Activated CD4-positive, alpha-beta T cell treated with anti-CD3 and anti-CD28 coated beads, Interleukin-2, amount 50 U/mL, for 1 hour (primary cell): ENCODE data around the gene HYAL2.

Experiments used
- DNase-seq: peaks from one replicate; pipeline ENCODE4 v3.0.0-alpha.2; 2020

The HYAL2 gene

DNA sequence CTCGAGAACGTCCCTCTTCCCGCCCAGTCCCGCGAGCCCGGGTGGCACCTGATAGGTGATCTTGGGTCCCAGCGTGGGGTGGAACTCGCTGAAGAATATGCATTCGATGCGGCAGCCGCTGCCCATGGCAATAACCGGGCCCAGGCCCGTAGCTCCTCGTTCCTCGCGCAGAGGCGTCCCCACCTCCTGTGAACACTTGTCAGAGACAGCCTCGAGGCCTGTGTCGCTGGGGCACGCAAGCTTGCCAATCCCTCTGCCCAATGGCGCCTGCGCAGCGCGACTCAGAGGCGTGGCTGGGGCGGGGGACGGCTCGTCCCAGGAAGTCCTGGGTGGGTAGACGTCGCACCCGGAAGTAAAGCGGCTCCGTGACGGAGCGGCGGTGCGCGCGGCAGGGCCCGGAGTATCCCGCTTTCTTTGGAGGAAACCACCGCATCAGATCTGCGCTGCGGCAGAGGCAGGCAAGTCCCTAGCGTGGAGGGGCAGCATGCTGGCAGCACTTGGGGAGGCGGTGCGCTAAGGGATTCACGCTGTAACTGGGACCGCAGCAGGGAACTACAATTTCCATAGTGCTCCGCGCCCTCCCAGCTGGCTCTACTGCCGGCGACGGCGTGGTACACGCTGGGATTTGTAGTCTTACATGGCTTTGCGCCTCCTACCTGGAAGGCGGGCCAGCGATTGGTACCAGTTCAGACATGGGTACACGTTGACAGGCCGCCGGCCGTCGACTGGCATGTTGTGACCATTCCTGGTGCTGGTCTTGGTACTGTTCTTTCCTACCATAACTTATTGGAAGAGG lies 28.2 kb upstream of the HYAL2 start, which contains the start of the genes CYB561D2 and NPRL2:
Gene CYB561D2, plus strand, starts transcription at position 336 of the 796 bp plus-strand sequence. CDS start 572 bp downstream, outside the sequence.
Gene NPRL2, minus strand, starts transcription at position 249 of the 796 bp plus-strand sequence. Its CDS starts 123 bp downstream, at position 126.
- peak; percentile 99 for DNase-seq

DNA sequence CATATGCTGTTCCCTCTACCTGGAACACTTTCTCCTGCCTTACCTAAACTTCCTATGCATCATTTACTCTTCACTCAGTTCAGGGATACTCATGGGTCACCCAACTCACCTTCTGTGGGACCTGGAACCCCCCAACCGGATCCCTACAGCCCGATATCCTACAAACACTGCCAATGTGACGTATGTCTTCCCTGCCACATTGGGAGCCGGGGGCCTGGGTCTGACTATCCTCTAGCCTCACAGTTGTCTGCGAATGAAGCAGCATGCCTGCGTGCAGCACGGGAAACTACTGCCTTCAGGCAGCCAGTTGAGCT lies 27.6 kb upstream of the HYAL2 start:
- no peak for DNase-seq

- DNase-seq: peak; percentile 73
Observed at GRCh38 chr3:50347187-50347813, 24.8 kb upstream of the HYAL2 start.

DNA sequence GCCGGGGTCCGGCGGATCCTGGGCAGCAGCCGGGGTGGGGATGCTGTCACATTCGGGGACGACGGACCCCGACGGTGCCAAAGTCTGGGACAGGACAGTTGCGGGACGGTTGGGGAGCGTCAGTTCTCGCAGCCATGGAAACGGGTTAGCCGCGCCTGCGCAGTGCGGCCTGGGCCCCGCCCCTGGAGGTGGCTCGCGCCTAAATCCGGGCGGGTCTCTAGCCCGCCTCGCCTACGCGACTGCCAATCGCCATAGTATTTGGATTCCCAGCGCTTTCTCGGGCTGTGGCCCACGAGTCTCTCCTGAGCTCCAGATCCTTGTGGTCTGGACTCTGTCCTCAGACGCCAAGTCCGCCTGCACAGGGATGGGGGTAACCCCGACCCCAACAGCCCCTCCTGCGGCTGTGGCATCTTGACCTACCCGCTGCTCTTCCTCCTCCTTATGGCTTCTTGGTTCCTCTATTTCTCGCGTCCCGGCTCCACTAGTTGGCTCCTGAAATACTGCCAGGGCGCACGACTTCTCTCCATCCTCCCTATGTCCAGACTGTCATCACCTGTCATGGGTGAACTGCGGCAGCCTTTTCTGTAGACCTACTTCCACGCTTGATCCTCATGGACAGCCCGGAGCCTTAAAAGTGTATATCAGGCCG lies 23.2 kb upstream of the HYAL2 start, which contains the start of gene ZMYND10:
Gene ZMYND10, minus strand, starts transcription at position 147 of the 649 bp plus-strand sequence. CDS start 153 bp downstream, outside the sequence.
- peak; percentile 74 for DNase-seq

- DNase-seq: no peak
Observed at GRCh38 chr3:50345008-50345407, 22.5 kb upstream of the HYAL2 start.

DNA sequence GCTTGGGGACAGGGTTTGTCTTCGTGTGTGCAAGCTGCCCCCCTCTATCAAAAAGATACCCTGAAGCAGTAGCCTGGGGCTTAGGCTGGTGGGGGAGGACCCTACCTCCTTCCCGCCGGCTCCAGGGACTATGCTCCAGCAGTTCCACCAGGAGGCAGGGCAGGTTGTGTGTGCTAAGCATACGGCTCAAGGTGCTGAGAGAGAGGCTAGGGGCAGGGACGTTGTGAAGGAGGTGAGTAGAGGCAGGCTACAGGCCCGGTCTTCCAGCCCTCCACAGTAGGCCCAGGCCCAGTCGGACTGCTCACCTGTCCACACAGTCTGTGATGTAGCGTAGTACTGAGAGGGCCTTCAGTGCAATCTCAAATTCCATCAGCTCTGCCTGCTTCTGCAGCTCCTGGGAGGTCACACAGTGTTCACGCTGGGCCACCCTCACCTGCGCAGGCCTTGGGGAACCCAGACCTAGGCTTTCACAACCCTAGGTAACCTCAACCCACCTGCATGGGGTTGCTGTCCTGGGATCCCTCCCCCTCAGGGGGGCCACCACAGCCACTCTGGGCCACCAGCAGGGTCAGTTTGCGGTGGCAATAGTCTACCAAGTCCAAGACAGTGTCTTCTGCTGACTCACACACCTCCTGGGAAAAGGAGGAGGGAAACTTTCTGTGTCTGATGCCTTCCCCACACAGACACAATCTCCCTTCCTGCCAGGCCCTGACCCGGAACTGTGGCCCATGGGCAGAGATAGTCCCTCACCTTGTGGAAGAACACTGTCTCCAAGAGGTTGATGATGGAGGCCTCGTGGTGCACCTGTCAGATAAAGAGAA lies 20.5 kb upstream of the HYAL2 start:
- DNase-seq: no peak

DNA sequence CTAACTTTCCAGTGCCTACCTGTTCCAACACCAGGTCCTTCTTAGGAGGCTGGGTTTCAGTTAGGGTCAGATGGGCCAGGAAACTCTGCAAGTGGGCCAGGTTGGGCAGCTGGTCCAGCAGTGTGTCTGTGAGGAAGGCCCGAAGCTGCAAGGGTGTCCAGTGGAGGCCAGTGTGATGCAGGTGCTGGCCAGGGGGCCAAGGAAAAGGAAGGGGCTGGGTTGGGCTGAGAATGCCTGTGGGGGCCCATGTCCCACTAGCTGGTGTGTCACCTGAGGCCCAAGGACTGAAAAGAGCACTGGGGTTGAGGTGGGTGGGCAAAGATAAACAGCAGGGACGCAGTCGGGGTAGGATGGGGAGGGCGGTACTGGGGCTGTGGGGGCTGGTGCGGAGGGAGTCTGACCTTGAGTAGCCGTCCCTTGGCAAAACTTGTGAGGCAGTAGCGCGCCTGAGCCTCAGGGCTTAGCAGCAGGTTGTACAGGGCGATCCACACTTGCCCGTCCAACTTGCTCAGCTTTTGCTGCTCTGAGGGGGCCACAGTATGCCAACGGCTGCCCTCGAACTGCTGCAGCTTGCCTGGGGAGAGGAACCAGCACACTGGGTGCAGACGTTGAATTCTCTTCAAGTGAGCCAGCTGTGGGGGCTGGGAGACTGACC lies 19.6 kb upstream of the HYAL2 start:
- DNase-seq: no peak

GRCh38 chr3:50341537-50341936 lies 19.0 kb upstream of the HYAL2 start:
- DNase-seq: no peak

DNA sequence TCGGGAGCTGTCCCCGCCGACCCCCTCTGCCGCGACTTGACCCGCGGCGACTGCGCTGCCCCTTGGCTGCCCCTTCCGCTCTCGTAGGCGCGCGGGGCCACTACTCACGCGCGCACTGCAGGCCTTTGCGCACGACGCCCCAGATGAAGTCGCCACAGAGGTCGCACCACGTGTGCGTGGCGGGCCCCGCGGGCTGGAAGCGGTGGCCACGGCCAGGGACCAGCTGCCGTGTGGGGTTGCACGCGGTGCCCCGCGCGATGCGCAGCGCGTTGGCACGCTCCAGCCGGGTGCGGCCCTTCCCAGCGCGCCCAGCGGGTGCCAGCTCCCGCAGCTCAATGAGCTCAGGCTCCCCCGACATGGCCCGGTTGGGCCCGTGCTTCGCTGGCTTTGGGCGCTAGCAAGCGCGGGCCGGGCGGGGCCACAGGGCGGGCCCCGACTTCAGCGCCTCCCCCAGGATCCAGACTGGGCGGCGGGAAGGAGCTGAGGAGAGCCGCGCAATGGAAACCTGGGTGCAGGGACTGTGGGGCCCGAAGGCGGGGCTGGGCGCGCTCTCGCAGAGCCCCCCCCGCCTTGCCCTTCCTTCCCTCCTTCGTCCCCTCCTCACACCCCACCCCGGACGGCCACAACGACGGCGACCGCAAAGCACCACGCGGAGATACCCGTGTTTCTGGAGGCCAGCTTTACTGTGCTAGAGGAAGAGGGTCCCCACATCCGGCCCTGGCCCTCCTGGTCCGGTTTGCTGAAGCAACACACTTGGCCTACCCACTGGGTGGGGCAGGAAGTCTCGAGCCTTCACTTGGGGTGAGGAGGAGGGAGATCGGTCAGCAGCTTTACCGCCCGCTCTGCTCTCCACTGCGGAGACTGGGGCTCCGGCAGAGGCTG lies 18.1 kb upstream of the HYAL2 start, which contains the start of gene RASSF1:
Gene RASSF1, minus strand, starts transcription at position 389 of the 882 bp plus-strand sequence. Its CDS starts 31 bp downstream, at position 358.
- peak; percentile 57 for DNase-seq

DNA sequence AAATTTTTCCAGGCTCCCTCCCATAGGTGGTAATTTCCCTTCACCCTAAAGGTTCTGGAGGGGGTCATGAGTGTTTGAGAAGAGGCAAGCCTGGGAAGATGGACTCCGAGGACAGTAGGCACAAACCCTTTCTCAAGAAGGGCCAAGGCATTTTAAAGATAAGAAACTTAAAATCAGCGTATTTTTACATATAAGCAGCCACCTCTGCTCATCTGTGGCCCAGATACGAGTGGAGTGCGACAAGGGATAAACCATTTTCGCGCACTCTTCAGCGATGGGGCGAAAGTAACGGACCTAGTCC lies 17.6 kb upstream of the HYAL2 start:
- no peak for DNase-seq

- DNase-seq: no peak
Observed at GRCh38 chr3:50339485-50340146, 17.1 kb upstream of the HYAL2 start.

- no peak for DNase-seq
Observed at GRCh38 chr3:50338965-50339364, 16.4 kb upstream of the HYAL2 start.

DNA sequence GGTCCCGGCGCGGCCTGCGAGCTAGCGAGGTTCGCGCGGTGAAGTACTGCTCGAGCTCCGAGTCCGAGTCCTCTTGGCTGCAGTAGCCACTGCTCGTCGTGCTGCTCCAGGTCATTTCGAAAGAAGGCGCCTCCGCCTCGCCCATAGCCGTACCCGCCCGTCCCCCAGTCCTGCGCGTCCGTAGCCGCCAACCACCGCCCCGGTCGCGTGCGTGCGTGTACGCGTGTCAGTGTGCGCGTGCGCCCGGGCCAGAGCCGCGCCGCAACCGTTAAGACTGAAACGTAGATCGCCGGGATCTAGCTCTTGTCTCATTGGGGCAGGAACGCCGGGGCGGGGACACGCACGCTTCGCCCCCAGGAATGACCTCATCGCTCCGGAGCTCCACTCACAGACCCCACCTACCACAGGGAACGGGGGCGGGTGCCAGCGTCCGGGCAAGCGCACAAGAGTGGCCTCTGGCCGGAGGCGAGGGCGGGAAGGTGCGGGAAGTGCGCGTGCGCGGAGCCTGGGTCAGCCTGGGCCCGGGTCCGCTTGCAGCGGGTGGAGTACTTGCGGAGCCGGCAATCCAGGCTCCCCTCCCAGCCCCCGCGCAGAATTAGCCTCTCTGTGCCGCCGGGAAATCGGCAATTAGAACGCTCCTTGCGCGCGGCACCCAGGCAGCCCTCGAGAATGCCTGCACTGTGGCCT lies 14.8 kb upstream of the HYAL2 start:
- DNase-seq: peak; percentile 89

DNA sequence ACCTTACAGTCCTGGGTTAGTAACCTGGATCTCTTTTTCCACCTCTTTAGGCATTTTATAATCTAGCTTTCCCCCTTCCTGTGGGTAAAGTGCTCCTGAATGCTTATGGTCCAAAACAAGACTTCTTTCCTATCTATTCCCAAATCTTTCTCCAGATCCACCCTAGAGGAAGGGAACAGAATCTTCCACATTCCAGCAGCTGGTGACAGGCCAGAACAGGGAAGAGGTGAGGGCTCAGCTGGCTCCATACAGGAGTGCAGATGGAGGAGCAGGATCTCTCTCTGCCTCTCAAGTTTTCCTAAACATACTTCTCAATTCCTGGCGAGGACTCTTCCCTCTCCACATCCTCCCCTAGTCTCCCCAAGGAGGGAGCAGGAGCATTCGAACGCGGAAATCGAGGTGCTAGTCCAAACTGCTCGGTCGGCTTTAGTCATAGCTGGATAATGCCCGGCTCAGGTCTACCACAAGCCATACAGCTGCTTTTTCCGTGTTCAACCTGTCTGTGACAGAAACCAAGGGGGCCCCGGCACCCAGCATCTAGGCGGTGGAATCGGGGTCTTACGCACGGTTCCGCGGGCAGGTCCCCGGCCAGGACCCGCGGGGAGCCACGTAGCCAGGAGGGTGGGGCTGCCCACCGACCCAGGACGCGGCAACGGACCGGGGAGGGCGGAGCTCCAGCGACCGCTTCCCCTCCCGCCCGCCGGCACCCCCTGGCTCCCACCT lies 14.1 kb upstream of the HYAL2 start:
- peak; percentile 56 for DNase-seq

GRCh38 chr3:50334339-50335075 lies 12.0 kb upstream of the HYAL2 start:
- no peak for DNase-seq

GRCh38 chr3:50333744-50334328 lies 11.3 kb upstream of the HYAL2 start:
- DNase-seq: no peak

DNA sequence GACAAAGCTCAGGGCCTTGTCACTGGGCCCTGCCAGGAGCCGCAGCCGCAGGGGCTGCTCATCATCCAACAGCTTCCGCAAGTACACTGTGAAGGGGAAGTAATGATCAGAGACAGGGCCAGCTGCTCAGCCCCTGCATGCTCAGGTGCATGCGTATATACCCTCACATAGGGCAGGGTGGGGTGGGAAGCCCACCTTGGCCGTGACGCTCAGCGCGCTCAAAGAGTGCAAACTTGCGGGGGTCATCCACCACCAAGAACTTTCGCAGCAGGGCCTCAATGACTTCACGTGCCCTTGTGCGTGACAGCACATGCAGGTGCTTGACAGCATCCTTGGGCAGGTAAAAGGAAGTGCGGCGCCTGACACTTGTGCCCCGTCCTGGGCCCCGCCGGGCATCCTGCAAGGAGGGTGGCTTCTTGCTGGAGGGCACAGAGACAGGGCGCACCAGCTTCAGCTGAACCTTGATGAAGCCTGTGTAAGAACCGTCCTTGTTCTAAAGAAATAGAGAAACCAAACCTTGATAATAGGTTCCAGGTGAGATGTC lies 8.9 kb upstream of the HYAL2 start:
- DNase-seq: no peak

GRCh38 chr3:50330330-50330729 lies 7.8 kb upstream of the HYAL2 start:
- no peak for DNase-seq
